Keratinocyte (primary cell): ENCODE data around the gene KANSL2.

Source experiments
- CTCF ChIP-seq, 3 experiments: IDR thresholded peaks in 1 of 3; conservative IDR thresholded peaks in 1 of 3; optimal IDR thresholded peaks in 1 of 3; 2 replicates in 2 of 3; 3 replicates in 1 of 3; pipeline versions ENCODE3 to v1.5.1; 2011; ENCODE audit warnings: low read length in 3 of 3, mild to moderate bottlenecking in 3 of 3, moderate library complexity in 2 of 3, control low read depth in 1 of 3, inconsistent platforms in 1 of 3; ENCODE audit not compliant: insufficient read depth in 2 of 3; ENCODE audit errors: extremely low read depth in 1 of 3
- EZH2 ChIP-seq: IDR thresholded peaks from one replicate; pipeline ENCODE4 v1.6.1; 2012; ENCODE audit warnings: inconsistent platforms, mild to moderate bottlenecking, low read length, moderate library complexity

- no peak for TF ChIP-seq CTCF (optimal IDR thresholded peaks at IDR 0.05 in 1 of 3, IDR thresholded peaks at IDR 0.05 in 1 of 3, conservative IDR thresholded peaks at IDR 0.05 in 1 of 3; ENCODE audit: extremely low read depth in 1 of 3, insufficient read depth in 2 of 3, low read length in 3 of 3)
- no peak for TF ChIP-seq EZH2
Measured at GRCh38 chr12:48613321-48613720, 68.7 kb downstream of the KANSL2 start.
